Myocyte (in vitro differentiated cells): ENCODE data around the gene TTI1. TPM values are rescaled to one million over a fixed set of nuclear protein-coding genes. Genes with fewer than 3 reads are reported as not detected.

ENCODE experiments used
- DNase-seq: peaks from one replicate; pipeline ENCODE4 v3.0.0-alpha.2; 2012; ENCODE audit warnings: low read depth
- polyA plus RNA-seq: library from polyadenylated mRNA; unstranded; fragments of >200 nt; gene quantifications from one replicate; pipeline ENCODE4 v1.2.1, GENCODE V29; 2012; ENCODE audit warnings: missing spikeins
- total RNA-seq: library from RNA; depleted of rRNA; stranded (reverse); fragments of >200 nt; gene quantifications from 2 replicates; pipeline ENCODE4 v1.2.3, GENCODE V29; 2014

The TTI1 gene
- total RNA-seq: 20.0 and 21.8 TPM in 2 replicates
- 10.2 TPM for polyA plus RNA-seq

- DNase-seq: peak; percentile 93
Observed at GRCh38 chr20:38033330-38034107, at the start of gene TTI1, which contains the start of gene RPRD1B. TTI1 (minus strand) TSS chr20:38033456; CDS start chr20:38013816, 19,640 bp downstream. RPRD1B (plus strand) TSS chr20:38033746; CDS start chr20:38033948, 202 bp downstream.

- DNase-seq: no peak
Observed at GRCh38 chr20:38082894-38083293, 49.6 kb upstream of the TTI1 start.

- DNase-seq: no peak
Observed at GRCh38 chr20:38081575-38081974, 48.3 kb upstream of the TTI1 start.

GRCh38 chr20:38079353-38079752 lies 46.1 kb upstream of the TTI1 start:
- DNase-seq: no peak

GRCh38 chr20:38078084-38078483 lies 44.8 kb upstream of the TTI1 start:
- no peak for DNase-seq

- DNase-seq: no peak
Observed at GRCh38 chr20:38076548-38076947, 43.3 kb upstream of the TTI1 start.

GRCh38 chr20:38075161-38075998 lies 42.1 kb upstream of the TTI1 start:
- peak; percentile 44 for DNase-seq

GRCh38 chr20:38073307-38074071 lies 40.2 kb upstream of the TTI1 start:
- DNase-seq: peak; percentile 89

- no peak for DNase-seq
Observed at GRCh38 chr20:38072898-38073297, 39.6 kb upstream of the TTI1 start.

- peak; percentile 85 for DNase-seq
Observed at GRCh38 chr20:38067717-38068365, 34.6 kb upstream of the TTI1 start.

- DNase-seq: no peak
Observed at GRCh38 chr20:38066969-38067716, 33.9 kb upstream of the TTI1 start.

- DNase-seq: no peak
Observed at GRCh38 chr20:38065764-38066375, 32.6 kb upstream of the TTI1 start.

- no peak for DNase-seq
Observed at GRCh38 chr20:38063911-38064530, 30.8 kb upstream of the TTI1 start.

GRCh38 chr20:38062890-38063289 lies 29.6 kb upstream of the TTI1 start:
- no peak for DNase-seq

- no peak for DNase-seq
Observed at GRCh38 chr20:38061109-38061508, 27.9 kb upstream of the TTI1 start.

GRCh38 chr20:38060536-38060935 lies 27.3 kb upstream of the TTI1 start:
- no peak for DNase-seq

GRCh38 chr20:38059832-38060231 lies 26.6 kb upstream of the TTI1 start:
- no peak for DNase-seq

GRCh38 chr20:38057351-38057972 lies 24.2 kb upstream of the TTI1 start:
- peak; percentile 87 for DNase-seq

GRCh38 chr20:38055848-38056247 lies 22.6 kb upstream of the TTI1 start:
- DNase-seq: no peak
